NCI-H187 (cell line): ENCODE measurements around the gene ADAMTS20.
"Not testable (repeated sequence)": the region's sequence is repeated elsewhere in the genome, so short reads cannot be mapped to it uniquely, and the experiment has no call there.

Experiments
- DNase-seq, 2 experiments: peaks; one replicate each; lab custom pipeline; 2025; lab: John Stamatoyannopoulos, UW

Gene ADAMTS20

GRCh38 chr12:43360001-43360400 lies 192.0 kb downstream of the ADAMTS20 start:
- DNase-seq, result not testable (repeated sequence)

GRCh38 chr12:43357141-43357540 lies 194.9 kb downstream of the ADAMTS20 start:
- DNase-seq, result no peak

GRCh38 chr12:43352001-43352400 lies 200.0 kb downstream of the ADAMTS20 start:
- no peak for DNase-seq

DNA sequence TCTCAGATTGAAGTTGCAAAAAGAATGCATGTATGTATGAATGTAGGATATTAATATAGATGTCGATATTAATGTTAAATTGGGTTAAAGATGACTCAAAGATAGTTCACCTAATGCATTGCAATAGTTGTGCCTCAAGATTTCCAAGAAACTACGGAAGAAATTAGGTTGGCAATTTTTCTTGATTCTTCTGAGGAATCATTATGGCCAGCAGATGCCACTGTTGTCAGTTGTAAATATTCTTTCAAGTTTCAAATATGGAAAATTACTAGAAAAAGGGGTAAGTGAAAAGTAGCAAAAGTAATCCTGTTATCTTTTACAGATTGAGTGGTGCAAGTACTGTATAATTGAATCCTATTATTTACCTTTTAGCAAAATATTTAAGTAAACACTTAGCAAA lies 202.1 kb downstream of the ADAMTS20 start:
- no peak for DNase-seq

DNA sequence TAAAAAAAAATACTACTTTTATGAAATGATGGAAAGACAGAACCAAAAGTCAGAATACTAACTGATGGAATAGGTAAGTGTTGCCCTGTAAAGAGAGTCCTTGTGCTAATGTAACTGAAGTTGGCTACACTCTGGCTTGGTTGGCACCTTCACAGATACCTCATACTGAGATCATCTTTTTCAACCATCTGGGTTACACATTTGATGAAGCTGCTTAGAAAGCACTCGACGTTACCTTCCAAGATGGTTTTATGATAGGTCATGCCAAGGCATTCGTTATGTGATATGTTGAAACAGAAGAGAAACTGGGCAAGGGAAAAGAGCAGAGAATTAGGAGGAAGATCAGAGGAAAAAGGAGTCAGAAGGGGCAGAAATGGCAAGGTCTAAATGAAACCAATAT lies 203.8 kb downstream of the ADAMTS20 start:
- no peak for DNase-seq

DNA sequence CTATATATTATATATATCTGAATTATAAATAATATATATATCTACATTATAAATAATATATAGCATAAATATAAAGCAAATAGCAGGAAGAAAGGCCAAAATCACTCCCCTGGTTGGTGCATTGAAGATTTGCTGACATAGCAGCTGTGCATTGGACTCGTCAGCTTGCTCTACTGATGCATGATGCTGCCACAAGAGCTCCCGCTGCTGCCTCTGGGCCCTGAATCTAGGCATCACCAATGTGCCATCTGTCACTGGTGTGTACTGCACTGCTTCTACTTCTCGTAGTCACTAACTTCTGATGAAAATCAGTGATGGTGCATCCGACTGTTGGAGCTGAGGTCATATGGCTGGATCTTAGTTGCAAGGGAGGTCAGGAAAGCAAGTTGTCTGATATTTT lies 205.0 kb downstream of the ADAMTS20 start:
- DNase-seq, result no peak

- no peak for DNase-seq
Measured at GRCh38 chr12:43345023-43345422, 207.0 kb downstream of the ADAMTS20 start.

DNA sequence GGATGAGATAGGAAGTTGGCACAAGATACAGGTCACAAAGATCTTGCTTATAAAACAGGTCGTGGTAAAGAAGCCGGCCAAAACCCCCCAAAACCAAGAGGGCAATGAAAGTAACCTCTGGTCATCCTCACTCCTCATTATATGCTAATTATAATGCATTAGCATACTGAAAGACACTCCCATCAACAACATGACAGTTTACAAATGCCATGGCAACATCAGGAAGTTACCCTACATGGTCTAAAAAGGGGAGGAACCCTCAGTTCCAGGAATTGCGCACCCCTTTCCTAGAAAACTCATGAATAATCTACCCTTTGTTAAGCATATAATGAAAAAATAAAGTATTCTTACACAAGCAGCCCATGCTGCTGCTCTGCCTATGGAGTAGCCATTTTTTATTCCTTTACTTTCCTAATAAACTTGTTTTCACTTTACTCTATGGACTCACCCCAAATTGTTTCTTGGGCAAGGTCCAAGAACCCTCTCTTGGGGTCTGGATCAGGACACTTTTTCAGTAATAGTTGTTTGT lies 210.2 kb downstream of the ADAMTS20 start:
- DNase-seq, result not testable (repeated sequence)

- no peak for DNase-seq
Measured at GRCh38 chr12:43338848-43339526, 213.0 kb downstream of the ADAMTS20 start.

DNA sequence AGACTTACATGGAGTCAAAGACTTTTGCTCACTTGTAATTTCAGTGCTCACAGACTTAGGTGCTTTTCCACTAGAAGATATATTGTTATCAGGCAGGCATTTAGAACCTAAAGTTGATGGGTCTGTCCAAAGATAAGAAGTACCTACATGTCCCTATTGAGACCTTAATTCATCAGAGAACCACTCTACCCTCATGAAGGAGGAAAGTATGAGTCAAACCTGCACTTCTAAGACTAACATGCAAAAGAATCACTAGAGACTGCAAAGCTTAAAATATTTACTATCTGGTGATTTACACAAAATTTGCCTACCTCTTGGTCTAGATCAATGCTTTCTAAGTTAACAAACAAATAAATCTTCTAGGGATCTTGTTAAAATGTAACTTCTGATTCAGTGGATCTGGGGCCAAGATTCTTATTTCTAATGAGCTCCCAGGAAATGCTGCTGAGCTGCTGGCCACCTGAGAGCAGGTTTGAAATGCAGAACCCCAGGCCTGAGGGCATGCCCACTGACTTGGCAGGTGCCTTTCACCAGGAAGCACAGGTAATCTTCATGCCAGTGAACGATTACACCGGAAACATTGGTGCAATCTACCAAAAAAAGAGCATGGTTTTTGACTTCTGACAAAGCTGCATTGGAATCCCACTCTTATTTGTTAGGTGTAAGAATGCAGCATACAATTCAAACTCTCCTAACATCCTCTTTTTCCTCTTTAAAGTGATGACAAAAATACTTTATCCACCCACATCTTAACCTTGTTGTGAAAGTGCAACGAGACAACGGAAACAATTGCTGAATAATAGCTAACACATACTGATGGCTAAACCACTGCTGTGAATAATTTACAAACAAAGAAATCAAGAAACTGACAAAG lies 214.2 kb downstream of the ADAMTS20 start:
- no peak for DNase-seq

GRCh38 chr12:43336962-43337555 lies 214.9 kb downstream of the ADAMTS20 start:
- DNase-seq, result no peak

GRCh38 chr12:43333644-43334043 lies 218.4 kb downstream of the ADAMTS20 start:
- DNase-seq, result no peak

DNA sequence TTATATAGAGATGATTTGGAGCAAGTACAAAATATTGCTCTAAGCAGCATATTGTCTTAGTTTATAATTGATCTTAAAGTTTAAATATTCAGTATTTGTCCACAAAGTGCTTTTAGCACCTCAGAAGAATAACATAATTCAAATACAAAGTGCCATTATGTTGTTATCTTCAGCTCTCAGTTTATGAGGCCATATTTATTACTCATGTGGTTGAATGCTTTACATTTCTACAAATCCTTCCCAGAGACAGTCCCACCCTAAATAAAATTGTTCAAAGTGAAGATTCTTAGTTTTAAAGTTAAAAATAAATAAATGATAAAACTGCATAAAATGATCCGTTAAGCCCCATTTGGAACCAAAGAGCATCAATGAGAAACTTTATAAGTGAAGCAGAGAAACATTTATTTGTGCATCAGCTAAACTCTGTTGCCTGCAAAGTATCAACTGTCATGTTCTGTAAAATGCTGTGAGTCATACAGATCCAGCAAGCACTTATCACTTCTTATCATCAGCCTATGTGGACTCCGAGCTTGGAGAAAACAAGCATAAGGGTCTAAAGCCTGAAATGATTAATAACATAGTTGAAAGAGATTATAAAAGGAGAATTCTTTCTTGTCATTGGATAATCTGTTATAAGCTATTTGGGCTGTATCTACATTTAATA lies 218.9 kb downstream of the ADAMTS20 start:
- DNase-seq, result no peak

- no peak for DNase-seq
Measured at GRCh38 chr12:43331935-43332334, 220.1 kb downstream of the ADAMTS20 start.

DNA sequence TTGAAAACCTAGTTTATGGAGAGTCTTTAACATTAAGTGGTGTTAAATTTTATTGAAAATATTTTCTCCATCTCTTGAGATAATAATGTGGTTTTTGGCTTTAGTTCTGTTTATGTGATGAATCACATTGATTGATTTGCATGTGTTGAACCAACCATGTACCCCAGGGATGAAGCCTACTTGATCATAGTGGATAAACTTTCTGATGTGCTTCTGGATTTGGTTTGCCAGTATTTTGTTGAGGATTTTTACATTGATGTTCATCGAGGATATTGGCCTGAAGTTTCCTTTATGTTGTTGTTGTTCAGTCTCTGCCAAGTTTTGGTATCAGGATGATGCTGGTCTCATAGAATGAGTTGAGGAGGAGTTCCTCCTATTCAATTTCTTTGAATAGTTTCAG lies 222.6 kb downstream of the ADAMTS20 start:
- no peak for DNase-seq

- DNase-seq, result no peak
Measured at GRCh38 chr12:43325786-43326185, 226.2 kb downstream of the ADAMTS20 start.

- DNase-seq, result no peak
Measured at GRCh38 chr12:43320281-43320680, 231.7 kb downstream of the ADAMTS20 start.

- no peak for DNase-seq
Measured at GRCh38 chr12:43318021-43318420, 234.0 kb downstream of the ADAMTS20 start.

- no peak for DNase-seq
Measured at GRCh38 chr12:43317156-43317555, 234.8 kb downstream of the ADAMTS20 start.

GRCh38 chr12:43316520-43316919 lies 235.5 kb downstream of the ADAMTS20 start:
- DNase-seq, result no peak

GRCh38 chr12:43315961-43316360 lies 236.0 kb downstream of the ADAMTS20 start:
- no peak for DNase-seq

- DNase-seq, result no peak
Measured at GRCh38 chr12:43312991-43313505, 239.0 kb downstream of the ADAMTS20 start.
